ENCODE measurements around the gene NFATC2.

DNA sequence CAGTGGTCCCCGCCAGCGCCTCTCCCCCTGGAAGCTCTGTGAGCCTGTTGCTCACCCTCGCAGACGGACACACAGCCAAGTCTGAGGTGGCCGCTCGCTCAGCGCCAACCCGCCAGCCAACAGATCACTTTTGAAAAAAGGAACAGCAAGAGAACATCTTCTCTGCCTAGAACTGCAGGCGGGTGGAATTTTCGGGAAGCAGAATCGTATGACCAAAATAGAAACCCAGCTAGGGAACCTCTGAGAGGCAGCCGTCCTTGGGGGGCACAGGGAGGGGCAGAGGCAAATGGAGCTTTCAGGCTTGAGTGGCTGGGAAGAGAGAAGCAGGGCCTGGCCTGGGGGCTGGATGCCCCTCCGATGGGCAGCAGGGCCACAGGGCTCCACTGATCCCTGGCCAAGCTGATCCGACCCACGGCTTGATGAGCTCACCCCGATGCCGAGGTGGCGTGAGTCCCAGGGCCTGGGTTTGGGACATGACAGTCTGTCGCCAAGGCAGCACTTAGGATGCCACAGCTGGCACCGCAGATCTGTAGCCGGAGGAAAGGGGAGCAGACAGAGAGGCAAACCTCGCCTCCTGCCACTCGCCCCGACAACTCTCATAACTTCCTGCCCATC, 9.8 kb downstream of the NFATC2 start:
- TF ChIP-seq, protein P1, sequence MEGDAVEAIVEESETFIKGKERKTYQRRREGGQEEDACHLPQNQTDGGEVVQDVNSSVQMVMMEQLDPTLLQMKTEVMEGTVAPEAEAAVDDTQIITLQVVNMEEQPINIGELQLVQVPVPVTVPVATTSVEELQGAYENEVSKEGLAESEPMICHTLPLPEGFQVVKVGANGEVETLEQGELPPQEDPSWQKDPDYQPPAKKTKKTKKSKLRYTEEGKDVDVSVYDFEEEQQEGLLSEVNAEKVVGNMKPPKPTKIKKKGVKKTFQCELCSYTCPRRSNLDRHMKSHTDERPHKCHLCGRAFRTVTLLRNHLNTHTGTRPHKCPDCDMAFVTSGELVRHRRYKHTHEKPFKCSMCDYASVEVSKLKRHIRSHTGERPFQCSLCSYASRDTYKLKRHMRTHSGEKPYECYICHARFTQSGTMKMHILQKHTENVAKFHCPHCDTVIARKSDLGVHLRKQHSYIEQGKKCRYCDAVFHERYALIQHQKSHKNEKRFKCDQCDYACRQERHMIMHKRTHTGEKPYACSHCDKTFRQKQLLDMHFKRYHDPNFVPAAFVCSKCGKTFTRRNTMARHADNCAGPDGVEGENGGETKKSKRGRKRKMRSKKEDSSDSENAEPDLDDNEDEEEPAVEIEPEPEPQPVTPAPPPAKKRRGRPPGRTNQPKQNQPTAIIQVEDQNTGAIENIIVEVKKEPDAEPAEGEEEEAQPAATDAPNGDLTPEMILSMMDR (IDR thresholded peaks at IDR 0.05; ENCODE audit: insufficient read depth, low read length) = no peak
- TF ChIP-seq SPI1 (IDR thresholded peaks at IDR 0.05; ENCODE audit: borderline replicate concordance, low read depth) (no peak), POLR2AphosphoS5 (IDR thresholded peaks at IDR 0.05; ENCODE audit: low read depth) (no peak)

Data from HL-60 (cell line).